HuH-7.5 (cell line): ENCODE measurements around the gene SFXN3.

Source experiments
- DNase-seq: peaks from one replicate; pipeline ENCODE4 v3.0.0; 2011; ENCODE audit warnings: low spot score

The SFXN3 gene

GRCh38 chr10:101076630-101077029 lies 45.6 kb downstream of the SFXN3 start:
- DNase-seq, result no peak

GRCh38 chr10:101079874-101080273 lies 48.8 kb downstream of the SFXN3 start:
- no peak for DNase-seq

- no peak for DNase-seq
Observed at GRCh38 chr10:101080933-101081931, 50.2 kb downstream of the SFXN3 start.

- DNase-seq, result no peak
Observed at GRCh38 chr10:101085846-101086245, 54.8 kb downstream of the SFXN3 start.

- no peak for DNase-seq
Observed at GRCh38 chr10:101087376-101087775, 56.3 kb downstream of the SFXN3 start.

GRCh38 chr10:101087965-101088364 lies 56.9 kb downstream of the SFXN3 start:
- DNase-seq, result no peak

GRCh38 chr10:101089520-101090299 lies 58.7 kb downstream of the SFXN3 start:
- no peak for DNase-seq

GRCh38 chr10:101090597-101090996 lies 59.6 kb downstream of the SFXN3 start:
- DNase-seq, result no peak
